Bronchial epithelial cell (primary cell): ENCODE results near the gene ASIC1. TPM values are rescaled to one million over a fixed set of nuclear protein-coding genes. Genes with fewer than 3 reads are reported as not detected.

Experiments
- DNase-seq: peaks from one replicate; pipeline ENCODE4 v3.0.0-alpha.2; 2010; ENCODE audit warnings: low read depth
- FAIRE-seq: peaks from 2 replicates; lab custom pipeline; 2011; peaks lifted over from hg19 to GRCh38; lab: Jason Lieb, UNC
- H3K27me3 ChIP-seq: 2 replicates; pipeline ENCODE4 v1.5.1; 2011; ENCODE audit warnings: low read length; ENCODE audit not compliant: control insufficient read depth, insufficient read depth
- H3K36me3 ChIP-seq: 2 replicates; pipeline ENCODE4 v1.5.1; 2011; ENCODE audit warnings: low read length; ENCODE audit not compliant: control insufficient read depth, insufficient read depth
- H3K4me3 ChIP-seq: 2 replicates; pipeline ENCODE4 v1.5.1; 2011; ENCODE audit warnings: mild to moderate bottlenecking, low read depth, low read length, control low read depth
- CTCF ChIP-seq: IDR thresholded peaks from 2 replicates; pipeline ENCODE4 v1.5.1; 2011; ENCODE audit warnings: mild to moderate bottlenecking, moderate library complexity, low read length, control low read depth, inconsistent platforms; ENCODE audit not compliant: insufficient read depth, severe bottlenecking
- total RNA-seq: library from RNA; depleted of rRNA; stranded (reverse); fragments of >200 nt; gene quantifications from 2 replicates; pipeline ENCODE4 v1.2.1, GENCODE V29; 2014

ASIC1 gene
- total RNA-seq, 1 donor from 2014 or later = 1.3 TPM

- H3K4me3 ChIP-seq = no peak overlapping the region
- TF ChIP-seq CTCF = no peak
- H3K36me3 ChIP-seq = peaks cover 12% of the 10 kb centered on the region
- H3K27me3 ChIP-seq = no peaks in the 10 kb centered on the region
- DNase-seq = peak; percentile 39
- no peak for FAIRE-seq
These were observed 70.2 kb downstream of the ASIC1 start for GRCh38 chr12:50127546-50127945.

DNA sequence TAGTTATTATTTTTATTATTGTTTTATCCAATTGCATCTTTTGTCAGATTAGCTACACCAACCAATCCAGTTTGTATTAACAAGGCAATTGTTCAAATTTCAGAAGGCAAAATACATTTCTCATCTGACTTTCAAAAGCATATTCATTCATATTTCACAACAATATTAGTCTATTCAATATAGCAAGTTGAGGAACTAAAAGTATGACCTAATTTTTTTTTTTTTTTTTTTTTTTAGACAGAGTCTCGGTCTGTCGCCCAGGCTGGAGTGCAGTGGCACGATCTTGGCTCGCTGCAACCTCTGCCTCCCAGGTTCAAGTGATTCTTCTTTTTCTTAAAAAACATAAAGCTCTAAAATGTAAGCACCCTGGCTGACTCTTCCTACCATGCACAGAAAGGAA lies 71.9 kb downstream of the ASIC1 start:
- FAIRE-seq (no peak), DNase-seq (no peak)
- no peak for TF ChIP-seq CTCF
- Histone ChIP-seq H3K4me3 (no peak overlapping the region), H3K36me3 (peaks cover 13% of the 10 kb centered on the region), H3K27me3 (no peaks in the 10 kb centered on the region)

DNA sequence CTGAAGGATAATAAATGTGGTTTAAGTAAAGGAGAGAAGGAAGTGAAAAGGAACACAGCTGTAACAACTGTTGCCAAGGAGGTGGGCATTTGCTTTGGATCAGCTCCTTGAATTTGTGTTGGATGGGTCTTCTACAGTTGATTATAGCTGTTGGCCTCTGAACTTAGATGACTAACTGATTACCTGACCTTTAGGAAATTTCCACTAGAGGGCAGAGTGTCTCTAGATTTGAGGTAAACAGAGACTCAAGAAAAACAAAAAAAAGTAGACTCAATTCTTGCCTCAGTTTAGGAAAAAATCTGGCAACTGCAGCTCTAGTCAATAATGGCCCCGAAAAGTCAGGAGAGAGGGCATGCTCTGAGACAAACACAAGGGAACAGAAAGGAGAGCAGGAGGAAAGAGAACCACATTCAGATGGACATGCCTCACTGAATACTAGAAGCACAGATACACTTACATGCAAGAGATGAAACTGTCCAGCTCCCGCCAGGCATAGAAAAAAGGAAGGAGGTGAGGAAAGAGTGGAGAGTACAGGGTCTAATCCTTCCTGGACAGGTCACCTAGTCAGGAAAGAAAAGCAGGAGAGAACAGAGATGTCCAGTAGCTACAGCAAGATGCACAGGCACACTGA lies 75.2 kb downstream of the ASIC1 start:
- H3K4me3 ChIP-seq = no peak overlapping the region
- TF ChIP-seq CTCF = peak; percentile 34
- peaks cover 23% of the 10 kb centered on the region for H3K36me3 ChIP-seq
- FAIRE-seq (no peak), DNase-seq (peak; percentile 39)
- no peaks in the 10 kb centered on the region for H3K27me3 ChIP-seq

Other genes with a start within 250 kb of the ASIC1 start
- 3.1 and 3.7 TPM in 2 replicates for gene NCKAP5L, start 229.2 kb upstream of the ASIC1 start, total RNA-seq
- gene BCDIN3D, start 214.5 kb upstream of the ASIC1 start, total RNA-seq = 6.8 and 7.4 TPM in 2 replicates
- gene FAIM2, start 153.7 kb upstream of the ASIC1 start, total RNA-seq = 0.53 TPM in 1 of 2 replicates, not detected in the other
- gene AQP2, start 106.9 kb upstream of the ASIC1 start, total RNA-seq = not detected in 2 replicates
- gene AQP5, start 95.7 kb upstream of the ASIC1 start, total RNA-seq = 1.3 and 9.9 TPM in 2 replicates
- under 0.01 TPM in 1 of 2 replicates, not detected in the other for gene AQP6, start 84.6 kb upstream of the ASIC1 start, total RNA-seq
- 9.6 and 11.3 TPM in 2 replicates for gene RACGAP1, start 32.1 kb upstream of the ASIC1 start, total RNA-seq
- 24.2 and 27.9 TPM in 2 replicates for gene SMARCD1, start 27.7 kb downstream of the ASIC1 start, total RNA-seq
- gene GPD1, start 46.4 kb downstream of the ASIC1 start, total RNA-seq = 0.26 and 0.53 TPM in 2 replicates
- gene COX14, start 54.6 kb downstream of the ASIC1 start, total RNA-seq = 47.9 and 52.1 TPM in 2 replicates
- gene CERS5, start 109.8 kb downstream of the ASIC1 start, total RNA-seq = 21.9 and 30.3 TPM in 2 replicates
- 95.0 and 98.2 TPM in 2 replicates for gene LIMA1, start 225.9 kb downstream of the ASIC1 start, total RNA-seq